Neuron (in vitro differentiated cells): Measurements from ENCODE around the gene RRP1.

Experiments used
- H2AFZ ChIP-seq: one replicate; pipeline ENCODE4 v1.6.1; 2013; ENCODE audit warnings: low read depth, mild to moderate bottlenecking, inconsistent platforms, low read length, moderate library complexity
- H3K27me3 ChIP-seq: one replicate; pipeline ENCODE4 v1.6.1; 2013; ENCODE audit warnings: low read length; ENCODE audit not compliant: insufficient read depth
- H3K36me3 ChIP-seq: one replicate; pipeline ENCODE4 v1.6.1; 2013; ENCODE audit warnings: low read length; ENCODE audit not compliant: insufficient read depth
- H3K4me1 ChIP-seq: one replicate; pipeline ENCODE4 v1.6.1; 2013; ENCODE audit warnings: low read length; ENCODE audit not compliant: insufficient read depth
- H3K4me3 ChIP-seq: 2 replicates; pipeline ENCODE4 v1.5.1; 2013; ENCODE audit warnings: mild to moderate bottlenecking, low read length, moderate library complexity
- H3K9me3 ChIP-seq: one replicate; pipeline ENCODE4 v1.6.1; 2013; ENCODE audit warnings: low read length

The RRP1 gene

GRCh38 chr21:43752758-43753438 is 36.5 kb upstream of the RRP1 start:
- Histone ChIP-seq H3K4me3 (no peak overlapping the region), H2AFZ (no peak overlapping the region), H3K4me1 (no peaks in the 10 kb centered on the region), H3K27me3 (no peaks in the 10 kb centered on the region), H3K9me3 (no peaks in the 10 kb centered on the region), H3K36me3 (peaks cover 51% of the 10 kb centered on the region)

GRCh38 chr21:43753439-43753799 is 36.0 kb upstream of the RRP1 start:
- H3K9me3 ChIP-seq, result no peaks in the 10 kb centered on the region
- H3K4me1 ChIP-seq, result no peaks in the 10 kb centered on the region
- no peaks in the 10 kb centered on the region for H3K27me3 ChIP-seq
- no peak overlapping the region for H2AFZ ChIP-seq
- H3K36me3 ChIP-seq, result peaks cover 50% of the 10 kb centered on the region
- no peak overlapping the region for H3K4me3 ChIP-seq

GRCh38 chr21:43754948-43755781 is 34.2 kb upstream of the RRP1 start:
- Histone ChIP-seq H3K4me3 (no peak overlapping the region), H3K27me3 (no peaks in the 10 kb centered on the region), H2AFZ (no peak overlapping the region), H3K4me1 (no peaks in the 10 kb centered on the region), H3K9me3 (no peaks in the 10 kb centered on the region), H3K36me3 (peaks cover 51% of the 10 kb centered on the region)

- Histone ChIP-seq H3K27me3 (no peaks in the 10 kb centered on the region), H3K9me3 (no peaks in the 10 kb centered on the region), H3K4me1 (no peaks in the 10 kb centered on the region), H2AFZ (no peak overlapping the region), H3K4me3 (no peak overlapping the region), H3K36me3 (peaks cover 47% of the 10 kb centered on the region)
Observed at GRCh38 chr21:43755820-43756594, 33.4 kb upstream of the RRP1 start.

GRCh38 chr21:43757601-43758000 is 31.8 kb upstream of the RRP1 start:
- Histone ChIP-seq H3K36me3 (peaks cover 44% of the 10 kb centered on the region), H3K4me3 (no peak overlapping the region)

GRCh38 chr21:43758111-43758641 is 31.2 kb upstream of the RRP1 start:
- Histone ChIP-seq H3K4me3 (no peak overlapping the region), H3K27me3 (no peaks in the 10 kb centered on the region)

More at GRCh38 chr21:43757601-43758000, 31.8 kb upstream of the RRP1 start:
- Histone ChIP-seq H3K4me1 (no peaks in the 10 kb centered on the region), H3K9me3 (peaks cover 2% of the 10 kb centered on the region), H2AFZ (no peak overlapping the region), H3K27me3 (no peaks in the 10 kb centered on the region)

GRCh38 chr21:43758811-43759210 is 30.6 kb upstream of the RRP1 start:
- H2AFZ ChIP-seq, result no peak overlapping the region
- no peaks in the 10 kb centered on the region for H3K4me1 ChIP-seq
- no peaks in the 10 kb centered on the region for H3K27me3 ChIP-seq
- peaks cover 35% of the 10 kb centered on the region for H3K36me3 ChIP-seq
- H3K9me3 ChIP-seq, result peaks cover 2% of the 10 kb centered on the region
- H3K4me3 ChIP-seq, result no peak overlapping the region

More at GRCh38 chr21:43758111-43758641, 31.2 kb upstream of the RRP1 start:
- peaks cover 2% of the 10 kb centered on the region for H3K9me3 ChIP-seq
- H3K36me3 ChIP-seq, result peaks cover 40% of the 10 kb centered on the region
- no peaks in the 10 kb centered on the region for H3K4me1 ChIP-seq
- no peak overlapping the region for H2AFZ ChIP-seq

- H2AFZ ChIP-seq, result no peak overlapping the region
- H3K27me3 ChIP-seq, result no peaks in the 10 kb centered on the region
- H3K4me1 ChIP-seq, result no peaks in the 10 kb centered on the region
- H3K36me3 ChIP-seq, result peaks cover 26% of the 10 kb centered on the region
- no peak overlapping the region for H3K4me3 ChIP-seq
- peaks cover 2% of the 10 kb centered on the region for H3K9me3 ChIP-seq
Observed at GRCh38 chr21:43759651-43760050, 29.7 kb upstream of the RRP1 start.

GRCh38 chr21:43760391-43760958 is 28.9 kb upstream of the RRP1 start:
- Histone ChIP-seq H3K4me3 (no peak overlapping the region), H3K27me3 (no peaks in the 10 kb centered on the region), H3K36me3 (peaks cover 21% of the 10 kb centered on the region), H2AFZ (no peak overlapping the region), H3K9me3 (peaks cover 2% of the 10 kb centered on the region), H3K4me1 (no peaks in the 10 kb centered on the region)

GRCh38 chr21:43761886-43762285 is 27.5 kb upstream of the RRP1 start:
- peaks cover 8% of the 10 kb centered on the region for H3K36me3 ChIP-seq

GRCh38 chr21:43762303-43763128 is 26.9 kb upstream of the RRP1 start:
- H3K4me3 ChIP-seq, result no peak overlapping the region
- no peak overlapping the region for H2AFZ ChIP-seq
- peaks cover 6% of the 10 kb centered on the region for H3K36me3 ChIP-seq
- peaks cover 2% of the 10 kb centered on the region for H3K9me3 ChIP-seq
- H3K4me1 ChIP-seq, result peaks cover 5% of the 10 kb centered on the region
- H3K27me3 ChIP-seq, result no peaks in the 10 kb centered on the region

More at GRCh38 chr21:43761886-43762285, 27.5 kb upstream of the RRP1 start:
- Histone ChIP-seq H3K9me3 (peaks cover 2% of the 10 kb centered on the region), H3K4me1 (no peaks in the 10 kb centered on the region), H3K4me3 (no peak overlapping the region), H3K27me3 (no peaks in the 10 kb centered on the region), H2AFZ (no peak overlapping the region)
